ENCODE results near the gene HIP1. TPM values are rescaled to one million over a fixed set of nuclear protein-coding genes. Genes with fewer than 3 reads are reported as not detected.
A peak's percentile ranks its signal among the peaks of the same experiment; 100 is the strongest.

HIP1 gene
- total and polyA plus RNA-seq, 2 of the 13 experiments (the other 11 are each of a cell fraction or from before 2014, with no cell fraction given), result 4.5 to 6.2 TPM

- TF ChIP-seq ARID4A (CRISPR knock-in tag; IDR thresholded peaks at IDR 0.05; ENCODE audit: borderline replicate concordance) (peak; percentile 79), KMT2B (CRISPR knock-in tag; IDR thresholded peaks at IDR 0.05) (0 out of 2 replicates have a peak, but pooled peaks have one; percentile 24), TGIF2 (CRISPR knock-in tag; IDR thresholded peaks at IDR 0.05) (0 out of 2 replicates have a peak, but pooled peaks have one; percentile 56), PRDM15 (CRISPR knock-in tag; IDR thresholded peaks at IDR 0.05) (peak; percentile 72; the same call in 1 of the 2 replicates), ELF4 (CRISPR knock-in tag; IDR thresholded peaks at IDR 0.05; ENCODE audit: borderline replicate concordance) (peak; percentile 35; the same call in 1 of the 2 replicates), POLR2AphosphoS5 (IDR thresholded peaks at IDR 0.05; ENCODE audit: low read depth, low read length) (peak; percentile 83), PATZ1 (CRISPR knock-in tag; IDR thresholded peaks at IDR 0.05) (peak; percentile 53), ZSCAN21 (CRISPR knock-in tag; IDR thresholded peaks at IDR 0.05; ENCODE audit: borderline replicate concordance) (peak; percentile 84; the same call in 1 of the 2 replicates), ZXDC (CRISPR knock-in tag; IDR thresholded peaks at IDR 0.05) (0 out of 2 replicates have a peak, but pooled peaks have one; percentile 47), ZGPAT (CRISPR knock-in tag; IDR thresholded peaks at IDR 0.05) (peak; percentile 81; the same call in 1 of the 2 replicates), ZNF782 (CRISPR knock-in tag; IDR thresholded peaks at IDR 0.05; ENCODE audit: borderline replicate concordance) (peak; percentile 44; the same call in 1 of the 2 replicates)
Measured at GRCh38 chr7:75485979-75486643, 252.6 kb downstream of the HIP1 start, which contains the start of gene POM121C (continued).

Data from HepG2 (cell line).